Gastroesophageal sphincter (tissue), 4 donors: Measurements from ENCODE around the gene SORL1-AS1.

Experiments
- ATAC-seq: fragments of 150-250 bp; one replicate; pipeline ENCODE4 v1.9.1; 2016; ENCODE audit warnings: mild to moderate bottlenecking, moderate library complexity
- H3K27ac ChIP-seq, 4 donors: fragments of 200-600 bp; sonication (generic) in 3 of 4; 1 replicate in 3 of 4; 2 replicates in 1 of 4; pipeline ENCODE4 v1.5.1; 2016 to 2019
- H3K27me3 ChIP-seq: fragments of 200-600 bp; sonication (generic); one replicate; pipeline ENCODE4 v1.5.1; 2019
- H3K36me3 ChIP-seq, 2 donors: fragments of 200-600 bp; sonication (generic); one replicate each; pipeline ENCODE4 v1.5.1; 2019; ENCODE audit warnings: control low read depth in 1 of 2
- H3K4me1 ChIP-seq, 3 donors: fragments of 200-600 bp; sonication (generic); 1 replicate in 2 of 3; 2 replicates in 1 of 3; pipeline ENCODE4 v1.5.1; 2016 to 2019; ENCODE audit warnings: control low read depth in 2 of 3
- H3K4me3 ChIP-seq, 2 donors: fragments of 200-600 bp; sonication (generic); one replicate each; pipeline ENCODE4 v1.5.1; 2019; ENCODE audit warnings: mild to moderate bottlenecking in 1 of 2, moderate library complexity in 1 of 2
- H3K9me3 ChIP-seq, 3 donors: fragments of 200-600 bp; sonication (generic); one replicate each; pipeline ENCODE4 v1.5.1; 2017 to 2019; ENCODE audit warnings: control low read depth in 2 of 3
- EP300 ChIP-seq: sonication (generic); formaldehyde crosslinking; IDR thresholded peaks from one replicate; pipeline ENCODE4 v1.6.1; 2017; ENCODE audit warnings: antibody characterized with exemption, mild to moderate bottlenecking
- POLR2A ChIP-seq, 2 donors: fragments of 450-650 bp; IDR thresholded peaks; one replicate each; pipeline ENCODE4 v1.6.1; 2017; ENCODE audit warnings: antibody characterized with exemption in 2 of 2, mild to moderate bottlenecking in 2 of 2, moderate library complexity in 1 of 2
- POLR2AphosphoS5 ChIP-seq: sonication (generic); formaldehyde crosslinking; IDR thresholded peaks from one replicate; pipeline ENCODE4 v1.6.1; 2017; ENCODE audit warnings: antibody characterized with exemption
- WGBS, 2 donors: methylation state at CpG; one replicate each; pipeline ENCODE4 v1.1.5; 2018; ENCODE audit warnings: low coverage in 1 of 2; 5-methylcytosine and 5-hydroxymethylcytosine counted together
- TF ChIP-seq, protein P1 (sequence below), 4 experiments: fragments of 200-600 bp in 2 of 4; fragments of 450-650 bp in 2 of 4; sonication (generic) in 1 of 4; IDR thresholded peaks; one replicate each; pipeline ENCODE4 v1.5.1; 2017 to 2019; ENCODE audit warnings: antibody characterized with exemption in 4 of 4, mild to moderate bottlenecking in 2 of 4, moderate library complexity in 2 of 4

The SORL1-AS1 gene

DNA sequence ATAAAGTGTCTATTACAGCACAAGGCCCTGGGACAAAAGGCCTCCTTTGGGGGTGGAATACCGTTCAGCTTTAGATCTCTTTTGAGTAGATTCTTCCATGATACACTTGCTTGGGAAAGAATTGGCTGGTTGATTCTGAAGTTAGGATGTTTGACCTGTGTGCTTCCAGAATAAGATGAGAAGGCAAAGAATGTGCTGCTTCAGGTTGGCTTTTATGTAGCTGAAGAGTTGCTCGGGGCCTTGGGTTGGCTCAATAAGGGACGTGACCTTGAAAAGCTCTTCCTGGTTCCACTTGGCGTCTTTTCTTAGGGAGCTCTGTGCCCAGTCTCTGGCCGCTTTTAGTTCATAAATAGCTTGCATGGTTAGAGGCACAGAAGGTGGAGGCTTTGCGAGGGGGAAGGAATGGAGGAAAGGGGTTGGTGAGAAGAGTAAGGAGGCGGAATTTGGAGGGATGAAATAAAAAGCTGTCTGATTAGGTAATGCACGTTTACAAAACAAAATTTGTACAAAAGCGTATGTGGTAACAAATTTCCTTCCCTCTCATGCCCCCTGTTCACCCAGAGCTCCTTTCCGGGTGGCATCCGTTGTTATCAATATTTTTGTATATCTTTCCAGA lies 4.2 kb upstream of the SORL1-AS1 start:
- H3K27ac ChIP-seq, result no peak overlapping the region
- H3K36me3 ChIP-seq, result no peaks in the 10 kb centered on the region
- H3K9me3 ChIP-seq, result no peaks in the 10 kb centered on the region
- WGBS, 2 donors, result 79 to 88% methylated on average over 6 to 11 of the region's 11 CpGs
- no peak overlapping the region for H3K4me3 ChIP-seq
- peaks cover 0 to 20% (median 0%) of the 10 kb centered on the region in 3 donors for H3K4me1 ChIP-seq
- ATAC-seq, result no peak
- H3K27me3 ChIP-seq, result no peaks in the 10 kb centered on the region
- no peak for TF ChIP-seq EP300
- TF ChIP-seq, protein P1, sequence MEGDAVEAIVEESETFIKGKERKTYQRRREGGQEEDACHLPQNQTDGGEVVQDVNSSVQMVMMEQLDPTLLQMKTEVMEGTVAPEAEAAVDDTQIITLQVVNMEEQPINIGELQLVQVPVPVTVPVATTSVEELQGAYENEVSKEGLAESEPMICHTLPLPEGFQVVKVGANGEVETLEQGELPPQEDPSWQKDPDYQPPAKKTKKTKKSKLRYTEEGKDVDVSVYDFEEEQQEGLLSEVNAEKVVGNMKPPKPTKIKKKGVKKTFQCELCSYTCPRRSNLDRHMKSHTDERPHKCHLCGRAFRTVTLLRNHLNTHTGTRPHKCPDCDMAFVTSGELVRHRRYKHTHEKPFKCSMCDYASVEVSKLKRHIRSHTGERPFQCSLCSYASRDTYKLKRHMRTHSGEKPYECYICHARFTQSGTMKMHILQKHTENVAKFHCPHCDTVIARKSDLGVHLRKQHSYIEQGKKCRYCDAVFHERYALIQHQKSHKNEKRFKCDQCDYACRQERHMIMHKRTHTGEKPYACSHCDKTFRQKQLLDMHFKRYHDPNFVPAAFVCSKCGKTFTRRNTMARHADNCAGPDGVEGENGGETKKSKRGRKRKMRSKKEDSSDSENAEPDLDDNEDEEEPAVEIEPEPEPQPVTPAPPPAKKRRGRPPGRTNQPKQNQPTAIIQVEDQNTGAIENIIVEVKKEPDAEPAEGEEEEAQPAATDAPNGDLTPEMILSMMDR (IDR thresholded peaks at IDR 0.05), result no peak
- TF ChIP-seq POLR2A (IDR thresholded peaks at IDR 0.05), result no peak
- TF ChIP-seq POLR2AphosphoS5, result no peak

DNA sequence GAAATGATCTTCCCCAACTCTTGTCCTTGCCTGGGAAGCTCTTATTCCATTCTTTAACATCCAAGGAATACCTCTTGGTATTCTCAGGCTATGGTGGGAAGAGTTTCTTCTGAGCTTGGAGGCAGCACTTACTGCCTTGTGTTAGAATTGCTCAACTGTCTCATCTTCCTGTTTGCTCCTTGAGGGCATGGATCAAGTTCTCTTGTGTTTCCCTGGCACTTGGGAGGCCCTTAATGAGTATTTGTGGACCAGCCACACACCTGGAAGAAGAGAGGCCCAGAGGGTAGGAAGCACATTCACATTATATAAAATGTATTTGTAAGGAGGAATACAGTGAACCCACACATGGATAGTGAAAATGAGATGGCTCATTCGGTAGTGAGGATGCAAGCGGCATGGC lies 3.4 kb upstream of the SORL1-AS1 start:
- H3K27ac ChIP-seq, result no peak overlapping the region
- no peak for TF ChIP-seq POLR2AphosphoS5
- TF ChIP-seq, protein P1 (IDR thresholded peaks at IDR 0.05), result no peak
- TF ChIP-seq EP300, result no peak
- no peak for TF ChIP-seq POLR2A (IDR thresholded peaks at IDR 0.05)
- H3K27me3 ChIP-seq, result no peaks in the 10 kb centered on the region
- H3K4me3 ChIP-seq, result no peak overlapping the region
- 94 to 95% methylated on average over 2 of the region's 2 CpGs for WGBS, 2 donors
- H3K9me3 ChIP-seq, result no peaks in the 10 kb centered on the region
- H3K4me1 ChIP-seq, result peaks cover 0 to 27% (median 0%) of the 10 kb centered on the region in 3 donors
- no peak for ATAC-seq
- no peaks in the 10 kb centered on the region for H3K36me3 ChIP-seq

DNA sequence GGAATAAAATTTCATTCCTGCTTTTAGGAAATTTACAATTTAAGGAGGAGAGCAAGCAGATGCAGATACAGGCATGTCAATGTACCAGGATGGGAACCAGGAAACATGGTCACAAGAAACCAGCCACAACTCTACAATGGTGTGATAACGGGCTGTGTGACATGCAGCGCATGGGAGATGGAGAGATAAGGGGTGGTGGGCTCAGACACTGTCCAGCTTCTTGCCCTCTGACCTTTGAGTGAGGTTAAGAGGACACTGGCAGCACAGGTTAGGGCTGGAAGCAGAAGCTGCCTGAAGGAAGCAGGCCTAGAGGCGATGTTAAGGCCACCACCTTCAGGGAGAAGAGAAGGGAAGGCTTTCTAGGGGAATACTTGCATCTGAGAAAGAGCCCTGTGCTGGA lies 2.3 kb upstream of the SORL1-AS1 start:
- WGBS, 2 donors, result 83% methylated on average over 1 of the region's 3 CpGs
- Histone ChIP-seq H3K27me3 (no peaks in the 10 kb centered on the region), H3K36me3 (no peaks in the 10 kb centered on the region), H3K27ac (no peak overlapping the region), H3K4me3 (no peak overlapping the region), H3K9me3 (no peaks in the 10 kb centered on the region), H3K4me1 (peaks cover 0 to 28% (median 0%) of the 10 kb centered on the region in 3 donors)
- ATAC-seq, result no peak
- TF ChIP-seq POLR2A (IDR thresholded peaks at IDR 0.05), result no peak
- TF ChIP-seq, protein P1 (IDR thresholded peaks at IDR 0.05), result no peak
- no peak for TF ChIP-seq POLR2AphosphoS5
- TF ChIP-seq EP300, result no peak

DNA sequence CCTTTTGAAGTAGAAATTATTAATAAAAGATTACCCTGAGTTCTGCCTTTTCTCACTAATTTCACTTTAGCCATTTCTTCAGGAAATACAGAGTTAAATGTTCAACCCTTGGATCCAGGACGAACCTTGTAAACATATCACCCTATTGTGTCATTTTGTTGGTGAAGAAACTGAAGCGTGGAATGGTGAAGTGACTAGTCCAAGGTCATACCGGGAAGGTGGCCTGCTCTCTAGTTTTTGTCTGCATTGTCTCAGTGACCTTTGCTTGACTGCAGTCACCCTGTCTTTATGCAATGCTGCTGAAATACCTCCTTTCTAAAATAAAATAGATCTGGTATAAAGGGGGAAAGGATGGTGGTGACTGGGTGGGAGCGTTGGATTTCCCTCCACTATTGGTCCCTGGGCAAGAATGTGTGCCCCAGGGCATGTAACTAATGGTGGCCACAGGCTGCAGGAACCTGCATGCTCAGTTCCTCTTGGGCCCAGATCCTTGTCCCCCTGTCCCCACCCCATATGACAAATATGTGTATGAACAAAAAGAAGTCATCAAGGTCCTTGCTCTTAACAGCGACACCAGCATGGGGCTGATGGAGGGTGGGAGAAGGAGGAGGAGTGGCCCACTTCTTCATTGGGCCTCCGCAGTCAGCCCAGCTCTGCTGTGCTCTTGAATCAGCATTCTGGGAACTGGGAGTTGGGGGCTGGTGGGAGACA lies 977 bp upstream of the SORL1-AS1 start:
- H3K27ac ChIP-seq, result no peak overlapping the region
- peaks cover 0 to 19% (median 0%) of the 10 kb centered on the region in 3 donors for H3K4me1 ChIP-seq
- no peak overlapping the region for H3K4me3 ChIP-seq
- no peaks in the 10 kb centered on the region for H3K27me3 ChIP-seq
- no peaks in the 10 kb centered on the region for H3K9me3 ChIP-seq
- no peaks in the 10 kb centered on the region for H3K36me3 ChIP-seq
- 62 to 82% methylated on average over 3 to 6 of the region's 6 CpGs for WGBS, 2 donors
- ATAC-seq, result no peak
- TF ChIP-seq POLR2AphosphoS5, result no peak
- no peak for TF ChIP-seq EP300
- TF ChIP-seq POLR2A (IDR thresholded peaks at IDR 0.05), result no peak
- TF ChIP-seq, protein P1 (IDR thresholded peaks at IDR 0.05), result no peak
